ENCODE data around the gene CDK14.

DNA sequence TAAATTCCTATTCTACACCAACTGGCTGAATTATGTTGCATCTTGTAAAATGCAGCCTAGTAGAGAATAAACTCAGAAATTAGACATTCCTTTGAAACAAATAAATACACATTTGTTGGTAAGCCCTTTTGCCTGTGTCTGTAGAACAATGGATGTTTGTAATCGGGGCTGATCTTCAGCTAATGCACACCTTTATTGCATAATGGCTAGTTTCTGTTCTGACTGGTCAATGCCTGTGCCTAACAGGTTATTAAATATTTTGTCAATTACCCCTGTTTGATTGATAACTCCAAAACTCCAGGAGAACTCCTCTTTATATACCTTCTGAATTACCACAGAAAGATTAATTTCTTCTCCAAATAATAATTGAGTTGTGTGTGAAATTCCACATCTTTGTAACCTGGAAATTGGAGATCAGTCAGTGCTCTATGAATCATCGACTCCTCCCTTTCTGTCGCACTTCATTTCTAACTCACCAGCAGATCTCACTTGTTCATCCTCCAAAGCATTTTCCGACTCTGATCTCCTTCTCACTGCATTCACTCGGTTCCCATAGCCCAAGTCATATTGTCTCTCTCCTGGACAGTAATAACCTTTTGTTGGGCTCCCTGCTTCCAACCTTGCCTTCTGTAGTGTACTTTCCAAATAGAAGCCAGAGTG lies 472.1 kb downstream of the CDK14 start:
- TF ChIP-seq, protein P1, sequence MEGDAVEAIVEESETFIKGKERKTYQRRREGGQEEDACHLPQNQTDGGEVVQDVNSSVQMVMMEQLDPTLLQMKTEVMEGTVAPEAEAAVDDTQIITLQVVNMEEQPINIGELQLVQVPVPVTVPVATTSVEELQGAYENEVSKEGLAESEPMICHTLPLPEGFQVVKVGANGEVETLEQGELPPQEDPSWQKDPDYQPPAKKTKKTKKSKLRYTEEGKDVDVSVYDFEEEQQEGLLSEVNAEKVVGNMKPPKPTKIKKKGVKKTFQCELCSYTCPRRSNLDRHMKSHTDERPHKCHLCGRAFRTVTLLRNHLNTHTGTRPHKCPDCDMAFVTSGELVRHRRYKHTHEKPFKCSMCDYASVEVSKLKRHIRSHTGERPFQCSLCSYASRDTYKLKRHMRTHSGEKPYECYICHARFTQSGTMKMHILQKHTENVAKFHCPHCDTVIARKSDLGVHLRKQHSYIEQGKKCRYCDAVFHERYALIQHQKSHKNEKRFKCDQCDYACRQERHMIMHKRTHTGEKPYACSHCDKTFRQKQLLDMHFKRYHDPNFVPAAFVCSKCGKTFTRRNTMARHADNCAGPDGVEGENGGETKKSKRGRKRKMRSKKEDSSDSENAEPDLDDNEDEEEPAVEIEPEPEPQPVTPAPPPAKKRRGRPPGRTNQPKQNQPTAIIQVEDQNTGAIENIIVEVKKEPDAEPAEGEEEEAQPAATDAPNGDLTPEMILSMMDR (IDR thresholded peaks at IDR 0.05), result no peak
- no peak for TF ChIP-seq POLR2AphosphoS5 (IDR thresholded peaks at IDR 0.05)
